K562 (cell line): ENCODE results near the gene ACTR5. TPM values are rescaled to one million over a fixed set of nuclear protein-coding genes. Genes with fewer than 3 reads are reported as not detected.

Experiments used
- ATAC-seq: fragments of 200-7000 bp; cut with Tn5 transposase; 3 replicates; pipeline ENCODE4 v1.9.1; 2020; ENCODE audit warnings: moderate library complexity
- BruUV-seq: library from RNA; stranded (reverse); fragments of 400-500 nt; replicated peaks from 2 replicates; lab custom pipeline; 2021; lab: Mats Ljungman, UMichigan
- CTCF ChIA-PET: fragments of 300-600 bp; formaldehyde crosslinking; extraction: SDS; loops from one replicate; lab custom pipeline; 2021; ENCODE audit warnings: low intra/inter-chr PET ratio; lab: Yijun Ruan, JAX
- POLR2A ChIA-PET: fragments of 300-600, 350-650 bp; sonication (Branson Sonifier 250); formaldehyde crosslinking; extraction: SDS; loops from one replicate; lab custom pipeline; 2021; ENCODE audit warnings: antibody characterized with exemption, inconsistent platforms; lab: Yijun Ruan, JAX
- DNase-seq, 4 experiments: peaks; one replicate each; pipeline versions ENCODE4 v3.0.0 to v3.0.0-alpha.2; 2011 to 2018; ENCODE audit warnings: low spot score in 3 of 4, mixed read lengths in 3 of 4; ENCODE audit errors: extremely low read depth in 1 of 4
- FAIRE-seq: peaks from 2 replicates; lab custom pipeline; 2011; peaks lifted over from hg19 to GRCh38; lab: Jason Lieb, UNC
- H2AFZ ChIP-seq: 2 replicates; pipeline ENCODE4 v1.6.0; 2011; ENCODE audit warnings: low read depth, low read length, control low read depth, inconsistent platforms
- H3K27ac ChIP-seq: fragments of 200-600 bp; 3 replicates; pipeline ENCODE4 v1.8.0; 2011; ENCODE audit warnings: low read depth, mild to moderate bottlenecking, control low read depth, inconsistent platforms, low read length, moderate library complexity, mixed read lengths; ENCODE audit errors: extremely low read depth
- H3K27me3 ChIP-seq, 2 experiments: fragments of 300-600 bp in 1 of 2; 2 replicates in 1 of 2; 3 replicates in 1 of 2; pipeline versions ENCODE4 v1.6.0 to v1.8.0; 2011; ENCODE audit warnings: inconsistent platforms in 2 of 2, low read length in 2 of 2, mild to moderate bottlenecking in 1 of 2, mixed read lengths in 1 of 2, moderate library complexity in 1 of 2; ENCODE audit not compliant: control insufficient read depth in 2 of 2, insufficient read depth in 2 of 2
- H3K36me3 ChIP-seq: fragments of 300-600 bp; 3 replicates; pipeline ENCODE4 v1.8.0; 2011; ENCODE audit warnings: mild to moderate bottlenecking, low read length, inconsistent platforms; ENCODE audit not compliant: control insufficient read depth, insufficient read depth
- H3K4me1 ChIP-seq, 2 experiments: fragments of 200-600 bp in 1 of 2; replicated peaks in 1 of 2; 2 replicates in 1 of 2; 3 replicates in 1 of 2; pipeline versions ENCODE4 v1.5.1 to v1.8.0; 2011; ENCODE audit warnings: inconsistent platforms in 2 of 2, low read length in 2 of 2, mild to moderate bottlenecking in 1 of 2, mixed read lengths in 1 of 2, moderate library complexity in 1 of 2; ENCODE audit not compliant: control insufficient read depth in 2 of 2, insufficient read depth in 2 of 2
- H3K4me2 ChIP-seq: 2 replicates; pipeline ENCODE4 v1.6.1; 2011; ENCODE audit warnings: low read length, control low read depth, inconsistent platforms, mixed read lengths; ENCODE audit not compliant: insufficient read depth
- H3K4me3 ChIP-seq: fragments of 200-600 bp; sonication (generic), shearing (Covaris generic); 2 replicates; pipeline ENCODE4 v1.5.1; 2016; ENCODE audit warnings: control low read depth, inconsistent platforms
- H3K79me2 ChIP-seq: fragments of 200-600 bp; 3 replicates; pipeline ENCODE4 v1.8.0; 2011; ENCODE audit warnings: low read length, inconsistent platforms; ENCODE audit not compliant: control insufficient read depth, insufficient read depth
- H3K9ac ChIP-seq, 2 experiments: 2 replicates each; pipeline versions ENCODE4 v1.6.0 to v1.6.1; 2011; ENCODE audit warnings: low read depth in 2 of 2, low read length in 2 of 2, control low read depth in 1 of 2, inconsistent platforms in 1 of 2, mild to moderate bottlenecking in 1 of 2, mixed read lengths in 1 of 2; ENCODE audit not compliant: insufficient read depth in 1 of 2
- H3K9me1 ChIP-seq: one replicate; pipeline ENCODE4 v1.6.0; 2011; ENCODE audit warnings: inconsistent platforms, mild to moderate bottlenecking, low read length, moderate library complexity; ENCODE audit not compliant: control insufficient read depth, insufficient read depth
- H3K9me3 ChIP-seq: replicated peaks from 2 replicates; pipeline ENCODE4 v1.5.1; 2011; ENCODE audit warnings: low read depth, low read length, inconsistent platforms; ENCODE audit not compliant: control insufficient read depth, insufficient read depth
- H4K20me1 ChIP-seq: replicated peaks from 2 replicates; pipeline ENCODE4 v1.6.1; 2011; ENCODE audit warnings: low read length, inconsistent platforms, mixed read lengths; ENCODE audit not compliant: control insufficient read depth, insufficient read depth
- BCOR ChIP-seq: fragments of 450-650 bp; IDR thresholded peaks from 2 replicates; pipeline ENCODE4 v1.6.1; 2016
- DDX20 ChIP-seq: fragments of 450-650 bp; IDR thresholded peaks from 2 replicates; pipeline ENCODE4 v1.6.1; 2016; ENCODE audit warnings: missing genetic modification characterization, low read depth, mild to moderate bottlenecking, missing compliant biosample characterization, moderate library complexity
- GTF3C2 ChIP-seq: IDR thresholded peaks from 3 replicates; pipeline ENCODE4 v1.6.1; 2011; ENCODE audit warnings: borderline replicate concordance, mild to moderate bottlenecking, moderate library complexity; ENCODE audit not compliant: insufficient read length; ENCODE audit errors: extremely low read depth
- MEIS2 ChIP-seq: fragments of 450-650 bp; IDR thresholded peaks from 2 replicates; pipeline ENCODE4 v1.6.1; 2014; ENCODE audit warnings: mild to moderate bottlenecking; ENCODE audit not compliant: partially characterized antibody
- RAD51 ChIP-seq: fragments of 450-650 bp; IDR thresholded peaks from 2 replicates; pipeline ENCODE4 v1.7.1; 2016; ENCODE audit warnings: low read depth, mild to moderate bottlenecking, borderline replicate concordance
- RCOR1 ChIP-seq, 2 experiments: IDR thresholded peaks; 2 replicates each; pipeline ENCODE4 v1.6.1; 2012; ENCODE audit warnings: low read depth in 2 of 2, low read length in 2 of 2, borderline replicate concordance in 1 of 2, improper control_type of control experiment in 1 of 2
- SRSF9 ChIP-seq: fragments of 200-400 bp; formaldehyde crosslinking; IDR thresholded peaks from 2 replicates; pipeline ENCODE4 v1.6.1; 2017; ENCODE audit warnings: low read depth, low read length, borderline replicate concordance
- TCF15 ChIP-seq: fragments of 250-450 bp; sonication (Bioruptor Pico); IDR thresholded peaks from 2 replicates; pipeline ENCODE4 v1.8.0; 2022; ENCODE audit warnings: moderate library complexity, mild to moderate bottlenecking, inconsistent platforms
- THAP12 ChIP-seq: fragments of 250-450 bp; sonication (Bioruptor Pico); IDR thresholded peaks from 2 replicates; pipeline ENCODE4 v1.9.0; 2021; ENCODE audit warnings: mild to moderate bottlenecking, inconsistent platforms
- ZNF224 ChIP-seq: sonication (generic); formaldehyde crosslinking; IDR thresholded peaks from 2 replicates; pipeline ENCODE4 v1.8.0; 2022; ENCODE audit warnings: mild to moderate bottlenecking, missing genetic modification reagents
- ZNF24 ChIP-seq: fragments of 450-650 bp; IDR thresholded peaks from 2 replicates; pipeline ENCODE4 v1.6.1; 2016
- ZNF398 ChIP-seq: fragments of 250-450 bp; sonication (Bioruptor Pico); IDR thresholded peaks from 2 replicates; pipeline ENCODE4 v1.8.0; 2021; ENCODE audit warnings: moderate library complexity, mild to moderate bottlenecking, inconsistent platforms
- WGBS: fragments of 100-300 bp; shearing (Covaris generic); methylation state at CpG from one replicate; pipeline ENCODE4 v1.1.6; 2016; ENCODE audit warnings: low coverage, mixed read lengths; ENCODE audit not compliant: insufficient coverage; ENCODE audit errors: missing lambda C conversion rate; 5-methylcytosine and 5-hydroxymethylcytosine counted together
- in situ Hi-C: fragments of 300-500 bp; cut with MboI; formaldehyde crosslinking; loops from 4 replicates; pipeline ENCODE4 v1.15.0; 2018; ENCODE audit warnings: inconsistent platforms, mixed read lengths
- intact Hi-C: fragments of 100-400 bp; cut with micrococcal nuclease; formaldehyde crosslinking; loops from 2 replicates; pipeline ENCODE4 v1.14.2; 2022
- polyA plus RNA-seq, 8 experiments: library from polyadenylated mRNA; depleted of rRNA in 4 of 8; stranded (reverse) in 5 of 8; unstranded in 3 of 8; fragments of >200 nt; fragmentation: Nextera tagmentation in 2 of 8; fragmentation: Illumina TruSeq in 1 of 8; extraction: Ambion mirVana in 2 of 8; extraction: Trizol in 1 of 8; gene quantifications; 2 replicates each; pipeline versions ENCODE4 v1.2.1 to v1.2.3, GENCODE V29; 2011 to 2014; ENCODE audit warnings: inconsistent platforms in 1 of 8, missing spikeins in 1 of 8
- total RNA-seq, 7 experiments: library from RNA; depleted of rRNA in 6 of 7; stranded (reverse); fragments of >200 nt in 6 of 7; fragmentation: Illumina TruSeq in 2 of 7; extraction: Trizol in 2 of 7; gene quantifications; 2 replicates each; pipeline versions ENCODE4 v1.2.1 to v1.2.3, GENCODE V29; 2011 to 2021; ENCODE audit warnings: low replicate concordance in 1 of 7

The ACTR5 gene
- total and polyA plus RNA-seq, 9 of the 15 experiments (the other 6 are each of a cell fraction or from before 2014, with no cell fraction given), result 0.93 to 18.8 (median 12.9) TPM

- TF ChIP-seq ZNF398 (no peak), ZNF24 (no peak), TCF15 (CRISPR knock-in tag) (no peak), THAP12 (CRISPR knock-in tag) (no peak), SRSF9 (no peak), ZNF224 (no peak)
Measured at GRCh38 chr20:38791291-38791690, 43.0 kb downstream of the ACTR5 start (continued).

GRCh38 chr20:38791940-38792339 is 43.7 kb downstream of the ACTR5 start:
- no peaks in the 10 kb centered on the region for H3K79me2 ChIP-seq
- H3K4me2 ChIP-seq, result no peak overlapping the region
- H3K9ac ChIP-seq, result no peak overlapping the region
- H3K4me3 ChIP-seq, result no peak overlapping the region
- WGBS, result 58% methylated on average over 1 of the region's 1 CpG
- H3K27me3 ChIP-seq, result no peaks in the 10 kb centered on the region
- ATAC-seq, result no peak
- intact Hi-C loops, result loop anchor here (5.0 kb wide), 1 partner anchor 100 kb away; no protein-coding TSS in a partner anchor
- no peaks in the 10 kb centered on the region for H3K4me1 ChIP-seq
- H3K36me3 ChIP-seq, result no peaks in the 10 kb centered on the region
- no peak for DNase-seq
- H3K9me1 ChIP-seq, result no peaks in the 10 kb centered on the region
- POLR2A ChIA-PET, result no interaction called here
- no peak for FAIRE-seq
- CTCF ChIA-PET, result no interaction called here
- H3K9me3 ChIP-seq, result no peaks in the 10 kb centered on the region
- no peak overlapping the region for H3K27ac ChIP-seq
- no peaks in the 10 kb centered on the region for H4K20me1 ChIP-seq
- H2AFZ ChIP-seq, result 0 out of 2 replicates have a peak overlapping the region, but pooled peaks have one; percentile 32
- no TSS peak for BruUV-seq
- in situ Hi-C loops, result no loop called here
- TF ChIP-seq DDX20, result no peak
- TF ChIP-seq RAD51, result no peak
- peak; percentile 63 for TF ChIP-seq MEIS2
- 0 out of 4 replicates have a peak, but pooled peaks of 1 of the 2 experiments have one; percentile 12 for TF ChIP-seq RCOR1 (IDR thresholded peaks at IDR 0.05; ENCODE audit: borderline replicate concordance in 1 of 2, low read depth in 2 of 2, low read length in 2 of 2)
- peak; percentile 53; the same call in 1 of the 2 replicates for TF ChIP-seq BCOR
- TF ChIP-seq GTF3C2, result no peak
